MM.1S (cell line): ENCODE results near the gene IFNB1.

Experiments used
- DNase-seq: peaks from one replicate; pipeline ENCODE4 v3.0.0-alpha.2; 2015
- H2AFZ ChIP-seq: fragments of 300-600 bp; sonication (generic); 2 replicates; pipeline ENCODE4 v1.6.0; 2016; ENCODE audit warnings: antibody characterized with exemption, low read length
- H3F3A ChIP-seq: fragments of 300-600 bp; sonication (generic); 2 replicates; pipeline ENCODE4 v1.6.1; 2016; ENCODE audit warnings: mild to moderate bottlenecking, antibody characterized with exemption, low read length, moderate library complexity, mixed read lengths; ENCODE audit not compliant: insufficient read depth
- H3K27ac ChIP-seq: fragments of 300-600 bp; sonication (generic); 2 replicates; pipeline ENCODE4 v1.5.1; 2016; ENCODE audit warnings: mild to moderate bottlenecking, low read length
- H3K27me3 ChIP-seq: fragments of 300-600 bp; sonication (generic); replicated peaks from 2 replicates; pipeline ENCODE4 v1.6.0; 2016; ENCODE audit warnings: low read length; ENCODE audit not compliant: insufficient read depth
- H3K36me3 ChIP-seq: fragments of 300-600 bp; sonication (generic); replicated peaks from 2 replicates; pipeline ENCODE4 v1.6.1; 2016; ENCODE audit warnings: mild to moderate bottlenecking, low read length, mixed read lengths; ENCODE audit not compliant: insufficient read depth
- H3K4me1 ChIP-seq: fragments of 300-600 bp; sonication (generic); 2 replicates; pipeline ENCODE4 v1.6.1; 2016; ENCODE audit warnings: low read length, mixed read lengths
- H3K4me2 ChIP-seq: fragments of 300-600 bp; sonication (generic); 2 replicates; pipeline ENCODE4 v1.6.0; 2016; ENCODE audit warnings: low read depth, low read length
- H3K4me3 ChIP-seq: fragments of 300-600 bp; sonication (generic); 2 replicates; pipeline ENCODE4 v1.5.1; 2016; ENCODE audit warnings: low read length, mixed read lengths
- H3K79me2 ChIP-seq: fragments of 300-600 bp; sonication (generic); 2 replicates; pipeline ENCODE4 v1.6.1; 2016; ENCODE audit warnings: mixed run types, low read length, mixed read lengths
- H3K9ac ChIP-seq: fragments of 300-600 bp; sonication (generic); 2 replicates; pipeline ENCODE4 v1.6.1; 2016; ENCODE audit warnings: low read length, mixed read lengths
- H3K9me2 ChIP-seq: fragments of 300-600 bp; sonication (generic); replicated peaks from 2 replicates; pipeline ENCODE4 v1.6.1; 2016; ENCODE audit warnings: mild to moderate bottlenecking, low read length, mixed read lengths; ENCODE audit not compliant: insufficient read depth
- H3K9me3 ChIP-seq: fragments of 300-600 bp; sonication (generic); replicated peaks from 2 replicates; pipeline ENCODE4 v1.6.1; 2016; ENCODE audit warnings: mild to moderate bottlenecking, low read length, mixed read lengths; ENCODE audit not compliant: insufficient read depth
- H4K20me1 ChIP-seq: fragments of 300-600 bp; sonication (generic); 2 replicates; pipeline ENCODE4 v1.6.1; 2016; ENCODE audit warnings: mild to moderate bottlenecking, low read length, moderate library complexity, mixed read lengths; ENCODE audit not compliant: insufficient read depth
- CTCF ChIP-seq: fragments of 300-600 bp; sonication (generic); IDR thresholded peaks from 2 replicates; pipeline ENCODE4 v1.5.1; 2016; ENCODE audit warnings: antibody characterized with exemption, low read length, mixed read lengths
- EZH2 ChIP-seq: fragments of 300-600 bp; sonication (generic); optimal IDR thresholded peaks from 2 replicates; pipeline ENCODE3; 2017; ENCODE audit warnings: low read depth, mild to moderate bottlenecking, antibody characterized with exemption, low read length, mixed read lengths
- EZH2phosphoT487 ChIP-seq: fragments of 300-600 bp; sonication (generic); IDR thresholded peaks from 2 replicates; pipeline ENCODE4 v1.6.1; 2018; ENCODE audit warnings: antibody characterized with exemption, low read length

The IFNB1 gene

GRCh38 chr9:21077781-21078180 is at the start of gene IFNB1:
TSS of gene IFNB1 (minus strand) at chr9:21077942. CDS start at chr9:21077869, 73 bp downstream.
- no peak within 1 kb of the TSS for H2AFZ ChIP-seq

GRCh38 chr9:21121595-21122251 is 44.0 kb upstream of the IFNB1 start:
- Histone ChIP-seq H3K9ac (no peak overlapping the region), H3K27ac (no peak overlapping the region), H3K4me2 (no peak overlapping the region), H3K4me1 (0 out of 2 replicates have a peak, but pooled peaks cover 26% of the 10 kb centered on the region), H3K36me3 (no peaks in the 10 kb centered on the region), H4K20me1 (no peaks in the 10 kb centered on the region), H3K27me3 (no peaks in the 10 kb centered on the region), H2AFZ (no peak overlapping the region), H3F3A (peaks cover 8% of the 10 kb centered on the region; the same call in 1 of the 2 replicates), H3K4me3 (no peak overlapping the region), H3K9me2 (no peaks in the 10 kb centered on the region), H3K9me3 (no peaks in the 10 kb centered on the region), H3K79me2 (no peaks in the 10 kb centered on the region)
- DNase-seq: peak; percentile 42
- TF ChIP-seq CTCF (no peak), EZH2 (no peak), EZH2phosphoT487 (no peak)

More at GRCh38 chr9:21077781-21078180, at the start of gene IFNB1:
- H3K9me2 ChIP-seq: no peaks in the 10 kb centered on the region
- no peaks in the 10 kb centered on the region for H3F3A ChIP-seq
- no peaks in the 10 kb centered on the region for H3K4me1 ChIP-seq
- no peaks in the 10 kb centered on the region for H4K20me1 ChIP-seq
- H3K9me3 ChIP-seq: no peaks in the 10 kb centered on the region
- DNase-seq: no peak
- H3K27me3 ChIP-seq: no peaks in the 10 kb centered on the region
- TF ChIP-seq CTCF (no peak), EZH2 (no peak), EZH2phosphoT487 (no peak)
- H3K4me2 ChIP-seq: no peak within 1 kb of the TSS
- H3K36me3 ChIP-seq: no peaks in the 10 kb centered on the region
- no peaks in the 10 kb centered on the region for H3K79me2 ChIP-seq
- no peak within 1 kb of the TSS for H3K4me3 ChIP-seq
- H3K9ac ChIP-seq: no peak within 1 kb of the TSS
- no peak within 1 kb of the TSS for H3K27ac ChIP-seq

- Histone ChIP-seq H3K36me3 (no peaks in the 10 kb centered on the region), H3F3A (peaks cover 8% of the 10 kb centered on the region; the same call in 1 of the 2 replicates), H3K79me2 (no peaks in the 10 kb centered on the region), H3K27ac (no peak overlapping the region), H3K9me2 (no peaks in the 10 kb centered on the region), H3K4me3 (no peak overlapping the region), H4K20me1 (no peaks in the 10 kb centered on the region), H3K9ac (no peak overlapping the region), H3K4me1 (0 out of 2 replicates have a peak, but pooled peaks cover 26% of the 10 kb centered on the region), H3K4me2 (no peak overlapping the region), H3K9me3 (no peaks in the 10 kb centered on the region), H3K27me3 (no peaks in the 10 kb centered on the region), H2AFZ (no peak overlapping the region)
- TF ChIP-seq EZH2 (no peak), EZH2phosphoT487 (no peak), CTCF (no peak)
- DNase-seq: no peak
Observed at GRCh38 chr9:21121079-21121478, 43.3 kb upstream of the IFNB1 start.
